HepG2 (cell line): ENCODE measurements around the gene PCYOX1L. TPM values are rescaled to one million over a fixed set of nuclear protein-coding genes. Genes with fewer than 3 reads are reported as not detected.

Source experiments
- ATAC-seq: fragments of 200-7000 bp; cut with Tn5 transposase; 3 replicates; pipeline ENCODE4 v1.9.1; 2020; ENCODE audit warnings: mild to moderate bottlenecking, moderate library complexity
- BruUV-seq: library from RNA; stranded (reverse); fragments of 400-500 nt; replicated peaks from 2 replicates; lab custom pipeline; 2021; lab: Mats Ljungman, UMichigan
- CTCF ChIA-PET: fragments of 300-600 bp; formaldehyde crosslinking; extraction: SDS; loops from one replicate; lab custom pipeline; 2021; ENCODE audit warnings: low total read pairs, inconsistent platforms, low intra/inter-chr PET ratio; lab: Yijun Ruan, JAX
- POLR2A ChIA-PET: fragments of 350-600 bp; sonication (Branson Sonifier 250); formaldehyde crosslinking; loops from one replicate; lab custom pipeline; 2020; ENCODE audit warnings: antibody characterized with exemption, inconsistent platforms; lab: Yijun Ruan, JAX
- DNase-seq: peaks from one replicate; pipeline ENCODE4 v3.0.0-alpha.2; 2015; ENCODE audit warnings: low spot score
- FAIRE-seq: peaks from 3 replicates; lab custom pipeline; 2011; peaks lifted over from hg19 to GRCh38; lab: Jason Lieb, UNC
- H2AFZ ChIP-seq: one replicate; pipeline ENCODE4 v1.6.1; 2011; ENCODE audit warnings: low read length, inconsistent platforms
- H3K27ac ChIP-seq: fragments of 300-600 bp; 3 replicates; pipeline ENCODE4 v1.8.0; 2011; ENCODE audit warnings: mixed run types, mild to moderate bottlenecking, mixed read lengths, low read length, inconsistent platforms; ENCODE audit not compliant: insufficient read depth; ENCODE audit errors: extremely low read length
- H3K27me3 ChIP-seq, 2 experiments: fragments of 200-600 bp in 1 of 2; 2 replicates in 1 of 2; 3 replicates in 1 of 2; pipeline versions ENCODE4 v1.6.0 to v1.8.0; 2011; ENCODE audit warnings: low read length in 2 of 2, mild to moderate bottlenecking in 2 of 2, moderate library complexity in 2 of 2, inconsistent platforms in 1 of 2; ENCODE audit not compliant: insufficient read depth in 2 of 2, control insufficient read depth in 1 of 2
- H3K36me3 ChIP-seq, 2 experiments: fragments of 200-600 bp in 1 of 2; replicated peaks in 1 of 2; 2 replicates in 1 of 2; 3 replicates in 1 of 2; pipeline versions ENCODE4 v1.5.1 to v1.8.0; 2011; ENCODE audit warnings: low read length in 2 of 2, inconsistent platforms in 1 of 2; ENCODE audit not compliant: insufficient read depth in 2 of 2, control insufficient read depth in 1 of 2
- H3K4me1 ChIP-seq: 2 replicates; pipeline ENCODE4 v1.5.1; 2012; ENCODE audit warnings: low read length, inconsistent platforms; ENCODE audit not compliant: insufficient read depth
- H3K4me2 ChIP-seq: 2 replicates; pipeline ENCODE4 v1.6.0; 2011; ENCODE audit warnings: low read depth, low read length, inconsistent platforms
- H3K4me3 ChIP-seq, 3 experiments: fragments of 200-600 bp in 1 of 3; sonication (generic), shearing (Covaris generic) in 1 of 3; replicated peaks in 1 of 3; 2 replicates each; pipeline ENCODE4 v1.5.1; 2011 to 2016; ENCODE audit warnings: low read length in 3 of 3, inconsistent platforms in 2 of 3, low read depth in 2 of 3, mild to moderate bottlenecking in 2 of 3, control low read depth in 1 of 3, mixed read lengths in 1 of 3; ENCODE audit not compliant: insufficient read depth in 1 of 3
- H3K79me2 ChIP-seq: one replicate; pipeline ENCODE4 v1.6.1; 2011; ENCODE audit warnings: low read length, inconsistent platforms; ENCODE audit not compliant: insufficient read depth
- H3K9ac ChIP-seq: 2 replicates; pipeline ENCODE4 v1.6.0; 2011; ENCODE audit warnings: mild to moderate bottlenecking, low read depth, low read length, inconsistent platforms; ENCODE audit not compliant: insufficient read depth
- H3K9me3 ChIP-seq: 2 replicates; pipeline ENCODE4 v1.5.1; 2012; ENCODE audit warnings: mild to moderate bottlenecking, low read length
- H4K20me1 ChIP-seq: 2 replicates; pipeline ENCODE4 v1.6.0; 2011; ENCODE audit warnings: inconsistent platforms, mild to moderate bottlenecking, low read length, moderate library complexity; ENCODE audit not compliant: insufficient read depth
- CC2D1A ChIP-seq: sonication (generic); formaldehyde crosslinking; IDR thresholded peaks from 2 replicates; pipeline ENCODE4 v1.8.1; 2023; ENCODE audit warnings: mild to moderate bottlenecking, missing genetic modification reagents
- FOXK2 ChIP-seq: fragments of 450-650 bp; IDR thresholded peaks from 2 replicates; pipeline ENCODE4 v1.6.1; 2016
- GABPA ChIP-seq, 2 experiments: IDR thresholded peaks; 2 replicates each; pipeline ENCODE4 v1.6.1; 2011 to 2016; ENCODE audit warnings: low read depth in 2 of 2, low read length in 1 of 2, missing biosample characterization in 1 of 2, missing genetic modification characterization in 1 of 2
- HNF4G ChIP-seq, 2 experiments: sonication (generic) in 1 of 2; formaldehyde crosslinking in 1 of 2; IDR thresholded peaks; 2 replicates each; pipeline versions ENCODE4 v1.4.0 to v1.6.1; 2011 to 2020; ENCODE audit warnings: borderline replicate concordance in 2 of 2, low read depth in 2 of 2, mild to moderate bottlenecking in 2 of 2, low read length in 1 of 2, missing genetic modification reagents in 1 of 2, moderate library complexity in 1 of 2
- HOXA9 ChIP-seq: sonication (generic); formaldehyde crosslinking; IDR thresholded peaks from 2 replicates; pipeline ENCODE4 v1.8.1; 2022; ENCODE audit warnings: missing genetic modification reagents, mild to moderate bottlenecking, moderate library complexity, borderline replicate concordance
- MAF1 ChIP-seq: sonication (generic); formaldehyde crosslinking; IDR thresholded peaks from 2 replicates; pipeline ENCODE4 v1.5.0; 2020; ENCODE audit warnings: missing genetic modification reagents, borderline replicate concordance
- MIER2 ChIP-seq: IDR thresholded peaks from 2 replicates; pipeline ENCODE4 v1.6.1; 2016; ENCODE audit warnings: missing biosample characterization, missing genetic modification reagents
- MIER3 ChIP-seq: IDR thresholded peaks from 2 replicates; pipeline ENCODE4 v1.6.1; 2016; ENCODE audit warnings: missing compliant biosample characterization, borderline replicate concordance
- PHF8 ChIP-seq: sonication (generic); formaldehyde crosslinking; IDR thresholded peaks from 2 replicates; pipeline ENCODE4 v1.5.0; 2020; ENCODE audit warnings: missing genetic modification reagents
- SATB2 ChIP-seq: sonication (generic); formaldehyde crosslinking; IDR thresholded peaks from 2 replicates; pipeline ENCODE4 v1.5.0; 2020; ENCODE audit warnings: missing genetic modification reagents
- SMAD3 ChIP-seq: sonication (generic); formaldehyde crosslinking; IDR thresholded peaks from 2 replicates; pipeline ENCODE4 v1.4.0; 2020; ENCODE audit warnings: missing genetic modification reagents
- ZBTB7A ChIP-seq: sonication (generic); formaldehyde crosslinking; IDR thresholded peaks from 2 replicates; pipeline ENCODE4 v1.8.0; 2022; ENCODE audit warnings: mild to moderate bottlenecking, missing genetic modification reagents
- ZFYVE20 ChIP-seq: sonication (generic); formaldehyde crosslinking; IDR thresholded peaks from 2 replicates; pipeline ENCODE4 v1.8.0; 2023; ENCODE audit warnings: low read depth, mild to moderate bottlenecking, moderate library complexity, missing genetic modification reagents, borderline replicate concordance
- ZNF101 ChIP-seq: sonication (generic); formaldehyde crosslinking; IDR thresholded peaks from 2 replicates; pipeline ENCODE4 v1.4.0; 2020; ENCODE audit warnings: mild to moderate bottlenecking, low read depth, missing genetic modification reagents, borderline replicate concordance
- ZNF256 ChIP-seq: sonication (generic); formaldehyde crosslinking; conservative IDR thresholded peaks from 2 replicates; pipeline ENCODE4 v1.4.0; 2020; ENCODE audit warnings: missing genetic modification reagents
- ZNF468 ChIP-seq: sonication (generic); formaldehyde crosslinking; IDR thresholded peaks from 2 replicates; pipeline ENCODE4 v1.8.0; 2022; ENCODE audit warnings: mild to moderate bottlenecking, moderate library complexity, missing genetic modification reagents
- ZNF501 ChIP-seq: sonication (generic); formaldehyde crosslinking; IDR thresholded peaks from 2 replicates; pipeline ENCODE4 v1.5.1; 2020; ENCODE audit warnings: mild to moderate bottlenecking, moderate library complexity, missing genetic modification reagents
- ZNF562 ChIP-seq: sonication (generic); formaldehyde crosslinking; IDR thresholded peaks from 2 replicates; pipeline ENCODE4 v1.8.0; 2022; ENCODE audit warnings: missing genetic modification reagents, borderline replicate concordance
- ZNF660 ChIP-seq: sonication (generic); formaldehyde crosslinking; IDR thresholded peaks from 2 replicates; pipeline ENCODE4 v1.5.1; 2020; ENCODE audit warnings: mild to moderate bottlenecking, low read depth, missing genetic modification reagents, borderline replicate concordance
- ZNF761 ChIP-seq: sonication (generic); formaldehyde crosslinking; conservative IDR thresholded peaks from 2 replicates; pipeline ENCODE4 v1.4.0; 2020; ENCODE audit warnings: mild to moderate bottlenecking, missing genetic modification reagents
- WGBS: methylation state at CpG from one replicate; pipeline ENCODE4 v1.1.6; 2017; ENCODE audit warnings: low lambda C conversion rate; 5-methylcytosine and 5-hydroxymethylcytosine counted together
- in situ Hi-C: cut with HindIII; loops from 2 replicates; pipeline ENCODE4 v1.10.0; 2017; ENCODE audit warnings: low pct_unique_long_range_greater_than_20kb; ENCODE audit not compliant: extremely low pct_ligation_motif_present
- intact Hi-C: fragments of 100-400 bp; cut with micrococcal nuclease; formaldehyde crosslinking; loops from one replicate; pipeline ENCODE4 v1.10.0; 2022; ENCODE audit not compliant: unreplicated experiment
- polyA plus RNA-seq, 8 experiments: library from polyadenylated mRNA; depleted of rRNA in 3 of 8; stranded (reverse) in 7 of 8; unstranded in 1 of 8; fragments of >200 nt; fragmentation: Illumina TruSeq in 4 of 8; extraction: Trizol in 4 of 8; gene quantifications; 2 replicates each; pipeline versions ENCODE4 v1.2.1 to v1.2.3, GENCODE V29; 2011 to 2016; ENCODE audit warnings: low read depth in 4 of 8, missing spikeins in 1 of 8, mixed read lengths in 1 of 8; ENCODE audit not compliant: insufficient read depth in 1 of 8
- total RNA-seq, 5 experiments: library from RNA; depleted of rRNA; stranded (reverse); fragments of >200 nt; fragmentation: Illumina TruSeq; extraction: Trizol; gene quantifications; 2 replicates each; pipeline ENCODE4 v1.2.3, GENCODE V29; 2016; ENCODE audit warnings: low read depth in 1 of 5
- TF ChIP-seq, protein P1 (sequence below), 2 experiments: fragments of 450-650 bp in 1 of 2; sonication (generic) in 1 of 2; formaldehyde crosslinking; IDR thresholded peaks; 2 replicates each; pipeline versions ENCODE4 v1.5.0 to v1.8.0; 2020 to 2022; ENCODE audit warnings: mild to moderate bottlenecking in 1 of 2, missing genetic modification reagents in 1 of 2

PCYOX1L gene
- total and polyA plus RNA-seq, 2 of the 13 experiments (the other 11 are each of a cell fraction or from before 2014, with no cell fraction given), result 1.00 to 3.7 TPM

DNA sequence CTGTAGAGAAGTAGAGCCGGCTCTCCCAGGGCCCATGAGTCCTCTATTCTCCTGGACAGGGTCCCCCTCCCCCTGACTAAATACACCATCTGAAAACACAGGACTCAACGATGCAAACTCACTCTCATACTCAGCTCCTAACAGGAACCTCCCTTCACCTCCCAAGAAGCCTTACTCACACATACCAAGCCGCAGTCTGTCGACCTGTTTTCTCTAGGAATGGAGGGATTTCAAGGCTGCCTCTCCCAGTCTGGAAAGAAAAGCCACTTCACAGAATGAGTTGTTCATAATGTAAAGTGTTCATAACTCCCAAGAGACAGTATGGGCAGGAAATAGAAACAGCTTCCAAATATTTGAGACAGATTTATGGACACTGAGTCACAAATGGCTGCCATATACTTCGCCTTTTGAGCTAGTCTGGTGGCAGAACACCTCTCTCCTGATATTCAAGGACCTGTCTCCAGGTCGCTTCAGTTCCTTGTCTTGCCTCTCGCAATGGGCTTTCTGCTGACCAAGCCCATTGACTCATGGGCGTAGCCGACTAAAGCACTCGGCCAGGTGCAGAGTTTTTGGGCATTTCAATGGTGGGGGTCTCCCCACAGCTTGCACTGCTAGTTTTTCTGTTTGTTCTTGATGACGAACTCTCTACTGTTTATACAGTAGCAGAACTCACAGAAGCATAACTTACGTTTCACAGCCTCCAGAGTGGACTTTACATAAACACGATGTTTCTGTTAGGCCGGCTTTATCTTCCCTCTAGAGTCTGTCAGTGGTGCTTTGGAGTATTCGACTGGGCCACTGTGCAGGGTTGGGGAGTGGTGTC, 46.3 kb downstream of the PCYOX1L start:
- Histone ChIP-seq H3K9me3 (no peaks in the 10 kb centered on the region), H3K27ac (no peak overlapping the region), H3K4me2 (peak overlapping the region; percentile 81), H3K27me3 (peaks cover 0 to 17% of the 10 kb centered on the region in 2 experiments; a peak in 2 of 5 replicates), H3K4me3 (peak overlapping the region in 2 of 3 experiments; percentile 18 to 62; a peak in 4 of 6 replicates), H3K9ac (peak overlapping the region; percentile 17; the same call in 1 of the 2 replicates), H3K4me1 (peaks cover 68% of the 10 kb centered on the region), H3K36me3 (no peaks in the 10 kb centered on the region), H4K20me1 (no peaks in the 10 kb centered on the region), H3K79me2 (no peaks in the 10 kb centered on the region), H2AFZ (peak overlapping the region; percentile 23)
- POLR2A ChIA-PET, result interaction anchor here (1.3 to 1.4 kb wide), 2 partner anchors 9 to 18 kb away, joined by 3 to 4 read pairs; no protein-coding TSS in a partner anchor
- no TSS peak for BruUV-seq
- ATAC-seq (peak; percentile 53), FAIRE-seq (peak; percentile 51), DNase-seq (no peak)
- in situ Hi-C loops, result no loop called here
- 29% methylated on average over 15 of the region's 15 CpGs for WGBS
- CTCF ChIA-PET, result no interaction called here
- intact Hi-C loops, result no loop called here
- TF ChIP-seq HOXA9 (CRISPR knock-in tag) (no peak), SMAD3 (0 out of 2 replicates have a peak, but pooled peaks have one; percentile 39), ZNF468 (CRISPR knock-in tag) (no peak), ZNF501 (CRISPR knock-in tag) (0 out of 2 replicates have a peak, but pooled peaks have one; percentile 2), SATB2 (CRISPR knock-in tag) (no peak), ZNF761 (CRISPR knock-in tag) (no peak), HNF4G (IDR thresholded peaks at IDR 0.05; ENCODE audit: borderline replicate concordance, low read depth, low read length) (no peak), HNF4G (CRISPR knock-in tag; IDR thresholded peaks at IDR 0.05; ENCODE audit: borderline replicate concordance, low read depth) (no peak), MIER3 (CRISPR knock-in tag) (no peak), MIER2 (CRISPR knock-in tag) (no peak), GABPA (IDR thresholded peaks at IDR 0.05; ENCODE audit: low read depth, low read length) (no peak), GABPA (CRISPR knock-in tag; IDR thresholded peaks at IDR 0.05; ENCODE audit: low read depth) (0 out of 2 replicates have a peak, but pooled peaks have one; percentile 23), ZNF660 (CRISPR knock-in tag) (no peak), PHF8 (no peak), ZNF101 (no peak), CC2D1A (CRISPR knock-in tag) (no peak), ZBTB7A (CRISPR knock-in tag) (0 out of 2 replicates have a peak, but pooled peaks have one; percentile 41), ZNF256 (CRISPR knock-in tag) (no peak), ZNF562 (CRISPR knock-in tag) (no peak), FOXK2 (no peak), MAF1 (CRISPR knock-in tag) (no peak), ZFYVE20 (CRISPR knock-in tag) (no peak)
- TF ChIP-seq, protein P1, sequence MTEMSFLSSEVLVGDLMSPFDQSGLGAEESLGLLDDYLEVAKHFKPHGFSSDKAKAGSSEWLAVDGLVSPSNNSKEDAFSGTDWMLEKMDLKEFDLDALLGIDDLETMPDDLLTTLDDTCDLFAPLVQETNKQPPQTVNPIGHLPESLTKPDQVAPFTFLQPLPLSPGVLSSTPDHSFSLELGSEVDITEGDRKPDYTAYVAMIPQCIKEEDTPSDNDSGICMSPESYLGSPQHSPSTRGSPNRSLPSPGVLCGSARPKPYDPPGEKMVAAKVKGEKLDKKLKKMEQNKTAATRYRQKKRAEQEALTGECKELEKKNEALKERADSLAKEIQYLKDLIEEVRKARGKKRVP (CRISPR knock-in tag; IDR thresholded peaks at IDR 0.05), result no peak
